Esophagus muscularis mucosa (tissue), 4 donors: ENCODE results near the gene HSD3B7. TPM values are rescaled to one million over a fixed set of nuclear protein-coding genes. Genes with fewer than 3 reads are reported as not detected.
A peak's percentile ranks its signal among the peaks of the same experiment; 100 is the strongest.

Source experiments
- DNase-seq: peaks from one replicate; pipeline ENCODE4 v3.0.0-alpha.2; 2017; ENCODE audit errors: extremely low spot score
- H3K27ac ChIP-seq, 4 donors: fragments of 200-600 bp; sonication (generic); replicated peaks in 1 of 4; 1 replicate in 3 of 4; 2 replicates in 1 of 4; pipeline ENCODE4 v1.5.1; 2016 to 2019; ENCODE audit warnings: mild to moderate bottlenecking in 1 of 4
- H3K27me3 ChIP-seq, 4 donors: fragments of 200-600 bp; sonication (generic); one replicate each; pipeline versions ENCODE4 v1.5.1 to v1.6.0; 2016 to 2019
- H3K36me3 ChIP-seq, 4 donors: fragments of 200-600 bp; sonication (generic); one replicate each; pipeline ENCODE4 v1.5.1; 2016 to 2019
- H3K4me1 ChIP-seq, 4 donors: fragments of 200-600 bp; sonication (generic); one replicate each; pipeline ENCODE4 v1.5.1; 2016 to 2019
- H3K4me3 ChIP-seq, 4 donors: fragments of 200-600 bp; sonication (generic); 1 replicate in 2 of 4; 2 replicates in 2 of 4; pipeline ENCODE4 v1.5.1; 2016 to 2019; ENCODE audit warnings: mild to moderate bottlenecking in 4 of 4, moderate library complexity in 1 of 4
- H3K9me3 ChIP-seq, 4 donors: fragments of 200-600 bp; sonication (generic); 1 replicate in 3 of 4; 2 replicates in 1 of 4; pipeline ENCODE4 v1.5.1; 2016 to 2019
- EP300 ChIP-seq: sonication (generic); formaldehyde crosslinking; IDR thresholded peaks from one replicate; pipeline ENCODE4 v1.6.1; 2017; ENCODE audit warnings: antibody characterized with exemption
- POLR2A ChIP-seq: fragments of 450-650 bp; IDR thresholded peaks from one replicate; pipeline ENCODE4 v1.6.1; 2017; ENCODE audit warnings: antibody characterized with exemption, moderate library complexity, mild to moderate bottlenecking, low read depth
- POLR2AphosphoS5 ChIP-seq, 2 donors: sonication (generic); formaldehyde crosslinking; IDR thresholded peaks; one replicate each; pipeline ENCODE4 v1.6.1; 2017; ENCODE audit warnings: antibody characterized with exemption in 2 of 2
- WGBS: methylation state at CpG from one replicate; pipeline ENCODE4 v1.1.5; 2018; 5-methylcytosine and 5-hydroxymethylcytosine counted together
- intact Hi-C: fragments of 100-400 bp; cut with DNase I; formaldehyde crosslinking; loops from one replicate; pipeline ENCODE4 v1.15.1; 2023
- total RNA-seq, 4 donors: library from RNA; depleted of rRNA; stranded (reverse); fragments of >200 nt; gene quantifications; one replicate each; pipeline versions ENCODE4 v1.1.0 to v1.2.1, GENCODE V29; 2016
- TF ChIP-seq, protein P1 (sequence below), 3 experiments: fragments of 200-600 bp in 2 of 3; fragments of 450-650 bp in 1 of 3; sonication (generic) in 2 of 3; IDR thresholded peaks; one replicate each; pipeline ENCODE4 v1.5.1; 2017 to 2019; ENCODE audit warnings: antibody characterized with exemption in 3 of 3, mild to moderate bottlenecking in 2 of 3, moderate library complexity in 1 of 3

HSD3B7 gene
- total RNA-seq, 4 donors from 2014 or later = 15.4 to 33.0 (median 17.9) TPM

DNA sequence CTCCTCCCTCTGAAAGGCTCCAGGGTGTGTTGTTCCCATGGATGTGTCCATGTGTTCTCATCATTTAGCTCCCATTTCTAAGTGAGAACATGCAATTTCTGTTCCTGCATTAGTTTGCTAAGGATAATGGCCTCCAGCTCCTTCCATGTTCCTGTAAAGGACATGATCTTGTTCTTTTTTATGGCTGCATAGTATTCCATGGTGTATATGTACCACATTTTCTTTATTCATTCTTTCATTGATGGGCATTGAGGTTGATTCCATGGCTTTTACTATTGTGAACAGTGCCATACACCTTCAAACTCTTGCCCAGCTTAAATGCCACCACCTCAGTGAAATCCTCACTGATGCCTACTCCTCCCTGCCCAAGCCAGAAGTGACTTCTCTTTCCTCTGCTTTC lies 40.7 kb upstream of the HSD3B7 start:
- intact Hi-C loops = no loop called here
- no peaks in the 10 kb centered on the region for H3K27me3 ChIP-seq

DNA sequence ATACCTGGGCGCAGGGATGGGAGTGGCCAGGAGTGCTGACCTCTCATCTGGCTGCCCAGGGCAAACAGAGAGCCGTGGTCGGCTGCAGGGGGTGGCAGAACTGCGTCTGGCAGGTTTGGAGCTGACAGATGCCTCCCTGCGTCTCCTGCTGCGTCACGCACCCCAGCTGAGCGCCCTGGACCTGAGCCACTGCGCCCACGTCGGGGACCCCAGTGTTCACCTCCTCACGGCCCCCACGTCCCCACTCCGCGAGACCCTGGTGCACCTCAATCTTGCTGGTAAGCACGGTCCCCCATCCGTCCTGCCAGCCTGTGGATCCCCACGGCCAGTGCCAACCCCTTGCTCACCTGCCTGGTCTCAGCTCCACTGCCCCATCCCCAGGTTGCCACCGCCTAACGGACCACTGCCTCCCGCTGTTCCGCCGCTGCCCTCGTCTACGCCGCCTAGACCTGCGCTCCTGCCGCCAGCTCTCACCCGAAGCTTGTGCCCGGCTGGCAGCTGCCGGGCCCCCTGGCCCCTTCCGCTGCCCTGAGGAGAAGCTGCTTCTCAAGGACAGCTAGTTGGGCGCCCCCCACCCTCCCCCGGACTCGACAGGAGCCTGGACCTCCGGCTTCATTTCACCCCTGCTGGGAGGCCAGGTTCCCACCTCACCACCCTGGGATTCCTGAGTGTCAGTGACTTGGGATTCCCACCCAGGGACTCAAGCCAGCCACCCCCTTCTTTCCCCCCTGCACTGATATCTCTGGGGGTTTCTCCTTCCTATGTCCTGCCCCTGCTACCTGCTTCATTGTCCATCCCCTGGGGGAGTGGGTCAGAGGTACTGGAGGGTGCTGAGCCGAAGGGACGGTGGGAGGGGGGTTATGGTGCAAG lies 38.1 kb upstream of the HSD3B7 start:
- H3K27me3 ChIP-seq = no peaks in the 10 kb centered on the region
- peak overlapping the region; percentile 91 to 99 (median 92) for H3K27ac ChIP-seq
- H3K36me3 ChIP-seq = peaks cover 0 to 41% (median 28%) of the 10 kb centered on the region in 4 donors
- 86% methylated on average over 36 of the region's 38 CpGs for WGBS
- no peaks in the 10 kb centered on the region for H3K9me3 ChIP-seq
- intact Hi-C loops = no loop called here
- peaks cover 25 to 44% (median 41%) of the 10 kb centered on the region in 4 donors for H3K4me1 ChIP-seq
- no peak for DNase-seq
- TF ChIP-seq POLR2A (no peak), POLR2AphosphoS5 (IDR thresholded peaks at IDR 0.05) (no peak), EP300 (no peak)
- TF ChIP-seq, protein P1, sequence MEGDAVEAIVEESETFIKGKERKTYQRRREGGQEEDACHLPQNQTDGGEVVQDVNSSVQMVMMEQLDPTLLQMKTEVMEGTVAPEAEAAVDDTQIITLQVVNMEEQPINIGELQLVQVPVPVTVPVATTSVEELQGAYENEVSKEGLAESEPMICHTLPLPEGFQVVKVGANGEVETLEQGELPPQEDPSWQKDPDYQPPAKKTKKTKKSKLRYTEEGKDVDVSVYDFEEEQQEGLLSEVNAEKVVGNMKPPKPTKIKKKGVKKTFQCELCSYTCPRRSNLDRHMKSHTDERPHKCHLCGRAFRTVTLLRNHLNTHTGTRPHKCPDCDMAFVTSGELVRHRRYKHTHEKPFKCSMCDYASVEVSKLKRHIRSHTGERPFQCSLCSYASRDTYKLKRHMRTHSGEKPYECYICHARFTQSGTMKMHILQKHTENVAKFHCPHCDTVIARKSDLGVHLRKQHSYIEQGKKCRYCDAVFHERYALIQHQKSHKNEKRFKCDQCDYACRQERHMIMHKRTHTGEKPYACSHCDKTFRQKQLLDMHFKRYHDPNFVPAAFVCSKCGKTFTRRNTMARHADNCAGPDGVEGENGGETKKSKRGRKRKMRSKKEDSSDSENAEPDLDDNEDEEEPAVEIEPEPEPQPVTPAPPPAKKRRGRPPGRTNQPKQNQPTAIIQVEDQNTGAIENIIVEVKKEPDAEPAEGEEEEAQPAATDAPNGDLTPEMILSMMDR (IDR thresholded peaks at IDR 0.05) = no peak
- no peak overlapping the region for H3K4me3 ChIP-seq

More for the DNA sequence above, 40.7 kb upstream of the HSD3B7 start:
- no peak for TF ChIP-seq POLR2AphosphoS5 (IDR thresholded peaks at IDR 0.05)
- TF ChIP-seq, protein P1 (IDR thresholded peaks at IDR 0.05) = no peak
- TF ChIP-seq POLR2A = no peak
- no peak for TF ChIP-seq EP300
- Histone ChIP-seq H3K4me1 (peaks cover 4 to 23% (median 19%) of the 10 kb centered on the region in 4 donors), H3K36me3 (peaks cover 0 to 58% (median 38%) of the 10 kb centered on the region in 4 donors), H3K9me3 (no peaks in the 10 kb centered on the region), H3K4me3 (no peak overlapping the region), H3K27ac (no peak overlapping the region)
- no peak for DNase-seq

DNA sequence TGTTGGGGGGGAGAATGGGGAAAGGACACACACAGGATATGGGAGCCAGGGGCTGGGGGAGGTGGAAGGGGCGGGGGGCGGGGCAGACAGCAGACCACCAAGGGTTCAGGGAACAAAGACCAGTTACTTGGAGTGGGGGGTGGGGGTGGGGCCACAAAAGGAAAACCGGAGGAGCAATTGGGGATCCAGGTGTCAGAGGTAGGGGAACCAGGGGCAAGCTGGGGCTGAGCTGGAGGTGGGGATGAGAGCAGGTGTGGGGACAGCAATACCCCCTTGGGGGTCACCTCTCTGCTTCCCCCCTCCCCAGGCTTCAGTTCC lies 37.5 kb upstream of the HSD3B7 start:
- Histone ChIP-seq H3K9me3 (no peaks in the 10 kb centered on the region), H3K4me3 (peak overlapping the region in 3 of 4 donors; percentile 83 to 97 (median 94)), H3K27me3 (no peaks in the 10 kb centered on the region), H3K27ac (peak overlapping the region; percentile 91 to 99 (median 92)), H3K36me3 (peaks cover 0 to 38% (median 25%) of the 10 kb centered on the region in 4 donors), H3K4me1 (peaks cover 21 to 45% (median 41%) of the 10 kb centered on the region in 4 donors)
- WGBS = 45% methylated on average over 3 of the region's 3 CpGs
- no peak for DNase-seq
- TF ChIP-seq, protein P1 (IDR thresholded peaks at IDR 0.05) = no peak
- TF ChIP-seq POLR2AphosphoS5 (IDR thresholded peaks at IDR 0.05) (no peak), POLR2A (no peak)
- intact Hi-C loops = no loop called here

DNA sequence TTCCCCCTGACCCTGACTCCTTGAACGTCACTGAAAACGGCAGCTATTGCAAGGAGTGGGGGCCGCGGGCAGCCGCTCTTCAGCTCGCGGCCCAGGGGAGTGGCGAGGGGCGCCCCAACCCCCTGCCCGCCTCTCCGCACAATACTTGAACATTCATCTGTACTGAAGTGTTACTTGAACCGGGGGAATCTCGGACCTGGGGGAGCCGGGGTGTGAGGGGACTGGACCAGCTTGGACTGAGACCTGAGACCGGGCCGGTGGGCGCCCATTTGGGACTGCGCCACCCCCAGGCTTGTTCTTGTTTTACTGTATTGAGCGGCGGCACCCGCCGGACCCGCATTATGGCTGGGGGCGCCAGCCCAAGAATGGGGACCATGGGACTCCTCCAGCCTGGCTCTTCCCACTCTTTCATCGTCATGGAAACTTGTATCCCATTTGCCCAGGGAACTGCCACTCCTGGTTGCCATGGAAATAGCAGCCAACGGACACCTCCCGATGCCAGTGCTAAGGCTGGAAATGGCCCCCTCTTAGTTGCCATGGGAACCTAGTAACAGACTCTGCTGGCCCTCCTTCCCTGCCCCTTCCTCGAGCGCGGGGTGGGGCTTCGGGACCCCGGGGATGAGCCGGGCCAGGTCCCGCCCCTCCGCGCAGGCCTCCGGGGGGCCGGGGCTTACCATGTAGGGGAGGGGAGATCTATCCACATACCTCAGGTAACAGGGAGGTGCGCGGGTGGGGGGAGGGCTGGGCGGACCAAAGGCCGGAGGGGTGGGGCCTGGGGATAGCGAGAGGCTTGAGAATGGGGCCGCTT lies 36.9 kb upstream of the HSD3B7 start:
- Histone ChIP-seq H3K27ac (peak overlapping the region; percentile 91 to 99 (median 92)), H3K9me3 (no peaks in the 10 kb centered on the region), H3K27me3 (no peaks in the 10 kb centered on the region), H3K36me3 (peaks cover 0 to 33% (median 20%) of the 10 kb centered on the region in 4 donors), H3K4me1 (peaks cover 21 to 51% (median 45%) of the 10 kb centered on the region in 4 donors), H3K4me3 (peak overlapping the region; percentile 83 to 98 (median 96))
- DNase-seq = peak; percentile 96
- intact Hi-C loops = no loop called here
- TF ChIP-seq POLR2AphosphoS5 (IDR thresholded peaks at IDR 0.05) = peak; percentile 41 to 45
- TF ChIP-seq, protein P1 (IDR thresholded peaks at IDR 0.05) = no peak
- WGBS = 25% methylated on average over 31 of the region's 44 CpGs
